HCT116 (cell line): ENCODE data around the gene TFF3.

Experiments
- CTCF ChIP-seq, 3 experiments: fragments of 200-600 bp in 1 of 3; sonication (generic) in 1 of 3; IDR thresholded peaks in 2 of 3; conservative IDR thresholded peaks in 1 of 3; 2 replicates each; pipeline ENCODE4 v1.5.1; 2012 to 2017; ENCODE audit warnings: low read depth in 2 of 3, low read length in 2 of 3, antibody characterized with exemption in 1 of 3, borderline replicate concordance in 1 of 3, control low read depth in 1 of 3, mild to moderate bottlenecking in 1 of 3, mixed read lengths in 1 of 3, mixed run types in 1 of 3, moderate library complexity in 1 of 3; ENCODE audit not compliant: insufficient read depth in 1 of 3
- SIN3A ChIP-seq: IDR thresholded peaks from 2 replicates; pipeline ENCODE4 v1.6.1; 2012; ENCODE audit warnings: low read depth

GRCh38 chr21:42293649-42294272, 21.4 kb downstream of the TFF3 start:
- no peak for TF ChIP-seq CTCF (IDR thresholded peaks at IDR 0.05 in 2 of 3, conservative IDR thresholded peaks at IDR 0.05 in 1 of 3; ENCODE audit: borderline replicate concordance in 1 of 3, insufficient read depth in 1 of 3, low read depth in 2 of 3, low read length in 2 of 3)
- TF ChIP-seq SIN3A = no peak
